Natural killer cell (primary cell): ENCODE results near the gene ABR. TPM values are rescaled to one million over a fixed set of nuclear protein-coding genes. Genes with fewer than 3 reads are reported as not detected.

Source experiments
- ATAC-seq, 3 donors: fragments of 150-1000 bp in 2 of 3; fragments of 200-7000 bp in 1 of 3; cut with Tn5 transposase; 1 replicate in 1 of 3; 2 replicates in 2 of 3; pipeline ENCODE4 v1.10.0; 2021; ENCODE audit warnings: mild to moderate bottlenecking in 2 of 3, moderate library complexity in 2 of 3
- DNase-seq, 2 donors: peaks; one replicate each; pipeline versions ENCODE4 v3.0.0 to v3.0.0-alpha.2; 2013 to 2021; ENCODE audit warnings: mixed read lengths in 1 of 2
- H3K27ac ChIP-seq: one replicate; pipeline ENCODE4 v1.5.1; 2013; ENCODE audit warnings: mild to moderate bottlenecking, low read length
- H3K27me3 ChIP-seq: one replicate; pipeline ENCODE4 v1.6.1; 2013; ENCODE audit warnings: low read length; ENCODE audit not compliant: control insufficient read depth, insufficient read depth
- H3K36me3 ChIP-seq: one replicate; pipeline ENCODE4 v1.6.1; 2013; ENCODE audit warnings: low read length; ENCODE audit not compliant: control insufficient read depth, insufficient read depth
- H3K4me1 ChIP-seq: one replicate; pipeline ENCODE4 v1.6.1; 2013; ENCODE audit warnings: low read length; ENCODE audit not compliant: control insufficient read depth, insufficient read depth
- H3K4me3 ChIP-seq: one replicate; pipeline ENCODE4 v1.5.1; 2013; ENCODE audit warnings: low read length
- H3K9me3 ChIP-seq: one replicate; pipeline ENCODE4 v1.6.1; 2013; ENCODE audit warnings: low read length; ENCODE audit not compliant: control insufficient read depth, insufficient read depth
- H3K27ac Mint-ChIP-seq, 2 donors: one replicate each; pipeline ENCODE4 v1.8.0; 2022; ENCODE audit warnings: mild to moderate bottlenecking in 2 of 2, mixed read lengths in 2 of 2, moderate library complexity in 1 of 2
- H3K27me3 Mint-ChIP-seq, 2 donors: one replicate each; pipeline ENCODE4 v1.8.0; 2022; ENCODE audit warnings: low read depth in 2 of 2, mixed read lengths in 2 of 2
- H3K36me3 Mint-ChIP-seq: one replicate; pipeline ENCODE4 v1.8.0; 2022; ENCODE audit warnings: mixed read lengths
- H3K4me1 Mint-ChIP-seq, 2 donors: one replicate each; pipeline ENCODE4 v1.8.0; 2022; ENCODE audit warnings: mixed read lengths in 2 of 2
- H3K4me3 Mint-ChIP-seq: one replicate; pipeline ENCODE4 v1.8.0; 2022; ENCODE audit warnings: mild to moderate bottlenecking, moderate library complexity, mixed read lengths
- H3K9me3 Mint-ChIP-seq, 2 donors: one replicate each; pipeline ENCODE4 v1.8.0; 2022; ENCODE audit warnings: mixed read lengths in 2 of 2
- CTCF ChIP-seq: fragments of 200-600 bp; IDR thresholded peaks from one replicate; pipeline ENCODE4 v1.8.0; 2022; ENCODE audit warnings: antibody characterized with exemption
- WGBS: methylation state at CpG from one replicate; pipeline ENCODE4 v1.1.7; 2013; ENCODE audit warnings: missing lambda C conversion rate; ENCODE audit not compliant: insufficient coverage; 5-methylcytosine and 5-hydroxymethylcytosine counted together
- intact Hi-C: fragments of 100-400 bp; cut with micrococcal nuclease; formaldehyde crosslinking; loops from one replicate; pipeline ENCODE4 v1.14.2; 2022
- total RNA-seq, 4 donors: library from RNA; stranded (reverse); fragments of 120-200 nt in 1 of 4; gene quantifications; one replicate each; pipeline versions ENCODE4 v1.2.3 to v1.2.4, GENCODE V29; 2013 to 2022

The ABR gene
- total RNA-seq, 3 donors from 2014 or later (not counting 1 experiment from before 2014, with no cell fraction given), result 155 to 215 (median 163) TPM

GRCh38 chr17:988561-988960, 191.2 kb downstream of the ABR start:
- Mint-ChIP-seq H3K36me3 (no peaks in the 10 kb centered on the region), H3K27ac (no peak overlapping the region), H3K4me3 (no peak overlapping the region), H3K9me3 (peaks cover 5% of the 10 kb centered on the region in 2 donors), H3K4me1 (no peaks in the 10 kb centered on the region), H3K27me3 (peaks cover 0 to 3% of the 10 kb centered on the region in 2 donors)
- no peaks in the 10 kb centered on the region for H3K4me1 ChIP-seq
- H3K9me3 ChIP-seq, result peaks cover 12% of the 10 kb centered on the region
- H3K4me3 ChIP-seq, result no peak overlapping the region
- no peak overlapping the region for H3K27ac ChIP-seq
- 90% methylated on average over 11 of the region's 11 CpGs for WGBS
- TF ChIP-seq CTCF, result no peak
- DNase-seq (no peak), ATAC-seq (no peak)
- no peaks in the 10 kb centered on the region for H3K36me3 ChIP-seq
- no peaks in the 10 kb centered on the region for H3K27me3 ChIP-seq
- intact Hi-C loops, result no loop called here

- Histone ChIP-seq H3K4me3 (no peak overlapping the region), H3K27ac (no peak overlapping the region), H3K36me3 (no peaks in the 10 kb centered on the region), H3K4me1 (no peaks in the 10 kb centered on the region), H3K9me3 (peaks cover 6% of the 10 kb centered on the region), H3K27me3 (no peaks in the 10 kb centered on the region)
- no peak for TF ChIP-seq CTCF
- no peaks in the 10 kb centered on the region for H3K36me3 Mint-ChIP-seq
- WGBS, result 95% methylated on average over 15 of the region's 15 CpGs
- no peak overlapping the region for H3K4me3 Mint-ChIP-seq
- ATAC-seq (no peak), DNase-seq (no peak)
- H3K9me3 Mint-ChIP-seq, result no peaks in the 10 kb centered on the region
- H3K27ac Mint-ChIP-seq, result no peak overlapping the region
- intact Hi-C loops, result no loop called here
- no peaks in the 10 kb centered on the region for H3K4me1 Mint-ChIP-seq
- H3K27me3 Mint-ChIP-seq, result peaks cover 0 to 3% of the 10 kb centered on the region in 2 donors
These were observed 191.8 kb downstream of the ABR start for GRCh38 chr17:987931-988330.

- Histone ChIP-seq H3K4me3 (no peak overlapping the region), H3K27me3 (no peaks in the 10 kb centered on the region), H3K36me3 (no peaks in the 10 kb centered on the region), H3K4me1 (no peaks in the 10 kb centered on the region), H3K9me3 (no peaks in the 10 kb centered on the region), H3K27ac (no peak overlapping the region)
- TF ChIP-seq CTCF, result no peak
- intact Hi-C loops, result no loop called here
- DNase-seq (no peak), ATAC-seq (no peak)
- H3K27ac Mint-ChIP-seq, result no peak overlapping the region
- no peaks in the 10 kb centered on the region for H3K9me3 Mint-ChIP-seq
- H3K4me1 Mint-ChIP-seq, result no peaks in the 10 kb centered on the region
- no peak overlapping the region for H3K4me3 Mint-ChIP-seq
- H3K36me3 Mint-ChIP-seq, result no peaks in the 10 kb centered on the region
- H3K27me3 Mint-ChIP-seq, result peaks cover 0 to 5% of the 10 kb centered on the region in 2 donors
- 90% methylated on average over 6 of the region's 6 CpGs for WGBS
These were observed 193.4 kb downstream of the ABR start for GRCh38 chr17:986322-986929.

- Mint-ChIP-seq H3K9me3 (no peaks in the 10 kb centered on the region), H3K4me1 (peaks cover 6 to 11% of the 10 kb centered on the region in 2 donors), H3K27ac (no peak overlapping the region), H3K4me3 (no peak overlapping the region), H3K27me3 (peaks cover 0 to 2% of the 10 kb centered on the region in 2 donors), H3K36me3 (no peaks in the 10 kb centered on the region)
- Histone ChIP-seq H3K4me3 (no peak overlapping the region), H3K9me3 (no peaks in the 10 kb centered on the region), H3K36me3 (no peaks in the 10 kb centered on the region), H3K27me3 (no peaks in the 10 kb centered on the region), H3K27ac (no peak overlapping the region), H3K4me1 (peaks cover 13% of the 10 kb centered on the region)
- ATAC-seq (no peak), DNase-seq (no peak)
- no peak for TF ChIP-seq CTCF
- 78% methylated on average over 3 of the region's 3 CpGs for WGBS
- intact Hi-C loops, result no loop called here
These were observed 195.9 kb downstream of the ABR start for GRCh38 chr17:983921-984320.
